HK-2 (cell line): ENCODE data around the gene SELENBP1.
"Not testable (repeated sequence)": the region's sequence is repeated elsewhere in the genome, so short reads cannot be mapped to it uniquely, and the experiment has no call there.

Experiments used
- DNase-seq: peaks from one replicate; pipeline ENCODE4 v3.0.0-alpha.2; 2018; ENCODE audit not compliant: unreplicated experiment

Gene SELENBP1

GRCh38 chr1:151372058-151372934 is at the start of gene SELENBP1:
Gene SELENBP1 (minus strand): TSS chr1:151372705. CDS start chr1:151372641, 64 bp downstream.
- DNase-seq, result peak; percentile 65

- no peak for DNase-seq
Observed at GRCh38 chr1:151419819-151420218, 47.3 kb upstream of the SELENBP1 start.

GRCh38 chr1:151418081-151418480 is 45.6 kb upstream of the SELENBP1 start:
- DNase-seq, result no peak

DNA sequence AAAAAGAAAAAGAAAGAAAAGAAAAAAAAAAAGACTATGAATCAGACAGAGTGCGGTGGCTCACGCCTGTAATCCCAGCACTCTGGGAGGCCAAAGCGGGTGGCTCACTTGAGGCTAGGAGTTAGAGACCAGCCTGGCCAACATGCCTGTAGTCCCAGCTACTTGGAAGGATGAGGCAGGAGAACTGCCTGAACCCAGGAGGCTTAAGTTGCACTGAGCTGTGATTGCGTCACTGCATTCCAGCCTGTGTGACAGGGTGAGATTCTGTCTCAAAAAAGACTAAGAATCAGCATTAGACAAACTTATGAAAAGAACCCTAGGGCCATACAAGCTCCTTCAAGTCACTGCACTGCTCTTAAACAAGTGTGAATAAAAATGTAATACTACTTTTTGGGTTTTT is 43.7 kb upstream of the SELENBP1 start:
- no peak for DNase-seq

DNA sequence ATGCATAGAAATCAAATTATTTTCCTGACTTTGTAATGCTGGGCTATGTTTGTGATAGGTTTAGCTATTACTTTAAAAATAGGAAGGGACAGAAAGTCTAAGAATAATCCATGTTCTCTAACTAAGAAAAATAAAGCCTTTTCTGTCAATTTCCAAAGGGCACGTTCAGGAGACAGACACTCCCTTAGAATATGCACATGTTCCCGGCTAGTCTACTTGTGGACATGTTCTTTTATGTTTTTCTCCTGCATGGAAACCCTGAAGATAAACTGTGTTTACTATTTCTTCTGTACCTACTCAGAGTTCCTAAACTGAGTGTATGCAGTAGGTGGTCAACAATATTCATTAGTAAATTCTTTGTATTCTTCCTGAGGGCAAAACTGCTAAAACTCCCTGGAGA is 39.4 kb upstream of the SELENBP1 start:
- no peak for DNase-seq

DNA sequence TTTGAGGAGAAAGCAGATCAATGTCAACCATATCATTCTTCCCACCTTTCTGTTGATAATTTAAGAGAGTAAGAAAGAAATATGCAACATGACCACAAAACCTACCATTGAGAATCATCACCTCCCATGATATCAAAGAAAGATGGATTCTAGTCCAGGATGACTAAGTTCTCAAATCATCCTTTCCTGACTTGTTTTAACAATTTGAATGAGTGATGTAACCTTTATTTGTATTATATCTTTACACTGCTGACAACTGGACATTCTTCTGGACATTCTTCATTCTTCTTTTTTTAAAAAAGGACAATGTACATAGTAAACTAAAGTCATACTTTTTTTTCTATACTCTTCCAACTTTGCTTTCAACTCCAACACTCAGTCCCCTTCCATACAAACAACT is 36.4 kb upstream of the SELENBP1 start:
- DNase-seq, result no peak

DNA sequence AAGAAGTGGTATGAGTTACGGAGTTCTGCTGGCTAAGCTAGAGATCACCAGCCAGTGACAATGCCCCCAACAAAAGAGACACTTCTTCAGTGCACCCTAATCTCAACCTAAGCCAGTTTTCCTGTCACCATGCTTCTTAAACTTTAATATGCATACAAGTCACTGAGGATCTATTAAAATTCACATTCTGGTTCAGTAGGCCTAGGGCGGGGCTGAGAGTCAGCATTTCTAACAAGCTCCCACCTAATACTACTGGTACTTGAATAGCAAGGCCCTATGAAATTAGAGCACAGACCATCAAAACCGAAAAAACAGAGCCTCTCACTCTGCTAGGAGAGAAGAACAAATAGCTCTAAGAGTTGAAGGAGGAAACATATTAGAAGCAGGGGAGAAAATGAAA is 34.8 kb upstream of the SELENBP1 start:
- DNase-seq, result no peak

DNA sequence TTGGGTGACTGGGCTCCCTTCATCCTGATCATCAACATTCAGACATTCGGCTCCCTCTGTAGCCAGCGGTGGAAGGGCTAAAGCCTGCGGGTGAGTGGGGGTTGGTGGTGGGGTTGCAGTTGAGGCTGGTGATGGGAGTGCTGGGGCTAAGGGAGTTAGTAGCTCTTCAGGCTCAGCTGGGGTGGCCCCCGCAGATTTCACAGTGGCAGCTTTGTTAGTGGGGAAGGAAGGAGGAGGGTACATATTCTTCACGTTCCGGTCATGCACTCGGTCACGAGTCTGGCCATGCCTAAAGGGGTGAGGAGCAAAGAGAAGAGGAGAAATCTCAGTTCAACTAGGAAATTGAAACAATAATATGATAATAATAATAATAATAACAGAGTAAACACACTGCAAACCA is 33.7 kb upstream of the SELENBP1 start:
- no peak for DNase-seq

GRCh38 chr1:151405187-151405951 is 32.9 kb upstream of the SELENBP1 start:
- DNase-seq, result no peak

GRCh38 chr1:151403612-151404011 is 31.1 kb upstream of the SELENBP1 start:
- DNase-seq, result no peak

GRCh38 chr1:151402764-151403163 is 30.3 kb upstream of the SELENBP1 start:
- no peak for DNase-seq

- no peak for DNase-seq
Observed at GRCh38 chr1:151401860-151402259, 29.4 kb upstream of the SELENBP1 start.

DNA sequence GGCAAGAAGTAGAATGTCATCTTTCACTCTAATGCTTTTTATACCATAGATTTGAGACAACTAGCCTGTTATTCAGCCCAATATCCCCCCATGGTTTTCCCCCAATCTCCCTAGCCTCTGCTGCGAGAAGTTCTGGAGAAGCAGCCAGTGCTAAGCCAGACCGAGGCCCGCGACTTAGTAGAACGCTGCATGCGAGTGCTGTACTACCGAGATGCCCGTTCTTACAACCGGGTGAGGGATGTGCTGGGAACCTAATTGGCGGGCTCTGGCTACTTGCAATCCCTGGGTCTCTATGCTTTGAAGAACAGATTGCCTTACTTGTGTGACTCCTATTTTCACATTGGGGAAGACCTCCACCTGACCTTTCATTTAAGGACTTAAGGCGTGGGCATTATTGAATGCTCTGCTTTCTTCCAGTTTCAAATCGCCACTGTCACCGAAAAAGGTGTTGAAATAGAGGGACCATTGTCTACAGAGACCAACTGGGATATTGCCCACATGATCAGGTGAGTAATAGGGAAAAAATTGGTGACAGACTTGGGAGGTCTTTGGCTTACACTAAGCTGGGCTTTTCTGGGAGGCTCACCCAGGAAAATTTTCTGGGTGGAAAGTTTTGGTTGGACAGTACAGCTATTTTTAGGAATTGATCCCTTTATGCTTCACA is 28.8 kb upstream of the SELENBP1 start:
- no peak for DNase-seq

- DNase-seq, result peak; percentile 71
Observed at GRCh38 chr1:151399324-151400171, 27.0 kb upstream of the SELENBP1 start, which contains the start of gene PSMB4. Gene PSMB4 (plus strand): TSS chr1:151399573. CDS start chr1:151399588, 15 bp downstream.

GRCh38 chr1:151396265-151396664 is 23.8 kb upstream of the SELENBP1 start:
- DNase-seq, result not testable (repeated sequence)

- DNase-seq, result no peak
Observed at GRCh38 chr1:151393583-151393982, 21.1 kb upstream of the SELENBP1 start.

DNA sequence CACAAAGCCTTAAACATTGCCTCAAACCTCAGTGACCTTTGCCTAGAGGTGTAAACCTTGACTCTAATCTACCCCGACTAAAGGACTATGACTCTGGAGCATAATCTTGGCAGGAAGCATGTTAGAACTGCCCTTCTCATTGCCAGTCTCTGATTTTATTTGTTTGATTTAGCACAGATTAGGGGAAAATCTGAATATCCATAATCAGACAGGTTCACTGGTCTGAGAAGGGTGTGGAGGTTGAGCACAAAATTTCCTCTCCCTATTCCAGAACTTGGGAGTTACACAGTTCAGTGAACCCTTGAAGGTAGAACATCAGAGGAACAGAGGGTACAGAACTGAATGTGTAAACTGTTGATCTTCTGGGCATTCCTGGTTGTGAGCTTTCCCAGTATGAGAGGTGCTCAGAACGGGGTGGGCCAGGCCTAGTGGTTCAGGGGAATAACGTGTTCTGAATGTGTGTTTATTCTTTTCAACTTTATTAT is 18.6 kb upstream of the SELENBP1 start:
- no peak for DNase-seq

DNA sequence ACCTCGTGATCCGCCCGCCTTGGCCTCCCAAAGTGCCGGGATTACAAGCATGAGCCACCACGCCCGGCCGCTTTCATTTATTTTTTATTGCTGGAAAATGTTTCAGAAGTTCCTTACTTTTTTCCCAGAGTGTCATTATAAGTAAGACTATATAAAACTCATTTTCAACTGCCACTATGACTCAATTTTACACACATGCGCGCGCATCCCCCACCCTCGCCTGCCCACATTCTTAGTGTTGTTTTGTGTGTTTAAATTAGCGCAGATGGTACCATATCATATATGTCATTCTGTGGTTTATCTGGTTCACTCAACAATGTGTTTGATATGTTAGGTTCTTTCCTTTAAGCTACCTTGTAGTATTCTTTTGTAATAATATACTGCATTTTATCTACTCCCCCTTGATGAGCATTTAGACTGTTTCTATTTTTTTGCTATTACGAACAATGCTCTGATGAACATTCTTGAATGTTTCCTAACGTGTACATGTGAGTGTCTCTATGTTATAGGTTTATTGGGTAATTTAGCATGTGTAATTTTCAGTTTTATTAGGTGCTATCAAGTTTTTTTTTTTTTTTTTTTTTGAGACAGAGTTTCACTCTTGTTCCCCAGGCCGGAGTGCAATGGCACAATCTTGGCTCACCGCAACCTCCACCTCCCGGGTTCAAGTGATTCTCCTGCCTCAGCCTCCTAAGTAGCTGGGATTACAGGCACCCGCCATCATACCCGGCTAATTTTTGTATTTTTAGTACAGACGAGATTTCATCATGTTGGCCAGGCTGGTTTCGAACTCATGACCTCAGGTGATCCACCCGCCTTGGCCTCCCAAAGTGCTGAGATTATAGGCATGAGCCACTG is 17.9 kb upstream of the SELENBP1 start:
- DNase-seq, result not testable (repeated sequence)

GRCh38 chr1:151386002-151386401 is 13.5 kb upstream of the SELENBP1 start:
- no peak for DNase-seq

GRCh38 chr1:151384584-151384983 is 12.1 kb upstream of the SELENBP1 start:
- no peak for DNase-seq
